Fibroblast of villous mesenchyme (primary cell): ENCODE data around the gene ACTR3. TPM values are rescaled to one million over a fixed set of nuclear protein-coding genes. Genes with fewer than 3 reads are reported as not detected.

ENCODE experiments used
- DNase-seq: peaks from one replicate; pipeline ENCODE4 v3.0.0-alpha.2; 2010; ENCODE audit warnings: low read depth
- H3K4me3 ChIP-seq: 2 replicates; pipeline ENCODE4 v1.5.1; 2011; ENCODE audit warnings: low read depth, mild to moderate bottlenecking, low read length
- total RNA-seq: library from RNA; depleted of rRNA; stranded (reverse); fragments of >200 nt; gene quantifications from 2 replicates; pipeline ENCODE4 v1.2.3, GENCODE V29; 2012
- TF ChIP-seq, protein P1 (sequence below): IDR thresholded peaks from 2 replicates; pipeline ENCODE4 v1.5.1; 2012; ENCODE audit warnings: low read depth, mild to moderate bottlenecking, low read length; ENCODE audit not compliant: insufficient read depth

Gene ACTR3
- total RNA-seq, 1 donor: 532 TPM

DNA sequence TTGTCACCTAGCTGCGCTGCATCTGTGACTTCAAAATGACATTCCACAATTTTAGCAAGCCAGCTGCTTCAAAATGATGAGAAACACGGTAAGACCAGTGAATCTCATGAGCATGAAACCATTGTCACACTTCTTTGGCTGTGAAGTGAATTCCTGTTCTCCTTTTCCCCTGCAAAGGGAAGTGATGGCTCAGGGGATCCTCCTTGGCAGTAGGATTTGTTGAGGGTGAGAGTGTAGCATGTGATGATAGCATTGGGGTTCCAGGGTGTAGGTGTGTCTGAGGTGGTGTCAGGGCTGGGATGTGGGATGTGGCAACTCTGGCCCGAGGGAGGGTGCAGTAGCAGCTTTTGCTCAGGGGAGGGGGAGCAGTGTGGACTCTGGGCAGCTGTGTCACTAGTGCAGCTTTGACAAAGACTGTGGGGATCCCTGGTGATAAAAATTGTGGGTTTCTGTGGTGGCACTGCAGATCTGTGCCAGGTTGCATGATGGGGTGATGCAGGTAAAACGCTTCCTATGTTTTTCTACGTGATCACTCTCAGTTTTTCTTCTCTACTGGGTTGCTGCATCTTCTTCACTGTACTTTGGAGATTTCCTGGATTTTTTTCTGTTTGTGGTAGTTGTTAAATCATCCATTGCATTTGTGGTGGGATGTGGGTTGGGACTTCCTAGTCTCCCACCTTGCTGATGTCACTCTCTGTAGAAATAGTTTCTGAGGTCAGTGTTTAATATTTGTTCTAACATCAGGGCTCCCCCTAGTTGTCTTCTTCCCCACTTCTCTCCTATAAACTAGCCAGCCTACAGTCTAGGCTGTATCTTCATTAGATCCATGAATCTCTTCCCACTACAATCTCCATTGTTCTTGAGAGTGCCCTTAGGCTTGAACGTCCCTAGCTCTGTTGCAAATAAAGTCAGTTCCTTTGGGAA lies 107.0 kb downstream of the ACTR3 start:
- H3K4me3 ChIP-seq: no peak overlapping the region
- TF ChIP-seq, protein P1, sequence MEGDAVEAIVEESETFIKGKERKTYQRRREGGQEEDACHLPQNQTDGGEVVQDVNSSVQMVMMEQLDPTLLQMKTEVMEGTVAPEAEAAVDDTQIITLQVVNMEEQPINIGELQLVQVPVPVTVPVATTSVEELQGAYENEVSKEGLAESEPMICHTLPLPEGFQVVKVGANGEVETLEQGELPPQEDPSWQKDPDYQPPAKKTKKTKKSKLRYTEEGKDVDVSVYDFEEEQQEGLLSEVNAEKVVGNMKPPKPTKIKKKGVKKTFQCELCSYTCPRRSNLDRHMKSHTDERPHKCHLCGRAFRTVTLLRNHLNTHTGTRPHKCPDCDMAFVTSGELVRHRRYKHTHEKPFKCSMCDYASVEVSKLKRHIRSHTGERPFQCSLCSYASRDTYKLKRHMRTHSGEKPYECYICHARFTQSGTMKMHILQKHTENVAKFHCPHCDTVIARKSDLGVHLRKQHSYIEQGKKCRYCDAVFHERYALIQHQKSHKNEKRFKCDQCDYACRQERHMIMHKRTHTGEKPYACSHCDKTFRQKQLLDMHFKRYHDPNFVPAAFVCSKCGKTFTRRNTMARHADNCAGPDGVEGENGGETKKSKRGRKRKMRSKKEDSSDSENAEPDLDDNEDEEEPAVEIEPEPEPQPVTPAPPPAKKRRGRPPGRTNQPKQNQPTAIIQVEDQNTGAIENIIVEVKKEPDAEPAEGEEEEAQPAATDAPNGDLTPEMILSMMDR: no peak
- DNase-seq: no peak

DNA sequence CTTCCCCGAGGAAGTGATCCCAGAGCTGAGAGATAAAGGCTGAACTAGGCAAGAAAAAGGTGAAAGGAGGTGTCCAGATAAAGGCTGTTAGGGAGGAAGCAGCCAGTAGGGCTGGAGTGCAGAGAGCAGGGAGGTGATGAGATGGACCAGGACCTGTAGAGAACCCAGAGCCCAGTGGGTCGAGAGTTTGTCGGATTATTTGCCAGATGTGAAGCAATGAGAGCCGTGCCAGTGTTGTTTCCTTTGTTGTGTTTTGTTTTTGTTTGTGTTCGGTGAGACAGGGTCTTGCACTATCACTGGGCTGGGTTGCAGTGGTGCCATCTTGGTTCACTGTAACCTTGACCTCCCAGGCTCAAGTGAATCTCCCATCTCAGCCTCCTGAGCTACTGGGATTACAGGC lies 111.3 kb downstream of the ACTR3 start:
- no peak for DNase-seq
- H3K4me3 ChIP-seq: no peak overlapping the region
- TF ChIP-seq, protein P1: no peak

DNA sequence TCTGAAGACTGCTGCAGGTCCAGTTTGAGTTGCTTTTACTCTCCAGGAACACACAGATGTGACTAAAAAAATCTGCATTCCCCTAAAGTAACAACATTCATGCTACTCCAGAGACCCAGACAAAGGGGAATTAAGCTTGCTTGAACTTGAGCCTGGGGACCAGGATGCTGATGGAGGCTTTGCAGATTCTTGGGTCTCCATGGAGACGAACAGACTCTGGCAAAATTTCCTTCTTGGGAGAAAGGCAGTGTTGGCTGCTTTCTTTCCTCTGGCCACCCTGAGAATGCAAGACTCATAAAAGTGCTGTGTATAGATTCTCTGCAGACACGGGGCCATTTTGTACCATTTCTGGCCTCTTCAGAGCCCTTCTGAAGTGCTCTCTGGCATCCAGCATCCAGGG lies 112.0 kb downstream of the ACTR3 start:
- H3K4me3 ChIP-seq: no peak overlapping the region
- no peak for DNase-seq
- TF ChIP-seq, protein P1: no peak

DNA sequence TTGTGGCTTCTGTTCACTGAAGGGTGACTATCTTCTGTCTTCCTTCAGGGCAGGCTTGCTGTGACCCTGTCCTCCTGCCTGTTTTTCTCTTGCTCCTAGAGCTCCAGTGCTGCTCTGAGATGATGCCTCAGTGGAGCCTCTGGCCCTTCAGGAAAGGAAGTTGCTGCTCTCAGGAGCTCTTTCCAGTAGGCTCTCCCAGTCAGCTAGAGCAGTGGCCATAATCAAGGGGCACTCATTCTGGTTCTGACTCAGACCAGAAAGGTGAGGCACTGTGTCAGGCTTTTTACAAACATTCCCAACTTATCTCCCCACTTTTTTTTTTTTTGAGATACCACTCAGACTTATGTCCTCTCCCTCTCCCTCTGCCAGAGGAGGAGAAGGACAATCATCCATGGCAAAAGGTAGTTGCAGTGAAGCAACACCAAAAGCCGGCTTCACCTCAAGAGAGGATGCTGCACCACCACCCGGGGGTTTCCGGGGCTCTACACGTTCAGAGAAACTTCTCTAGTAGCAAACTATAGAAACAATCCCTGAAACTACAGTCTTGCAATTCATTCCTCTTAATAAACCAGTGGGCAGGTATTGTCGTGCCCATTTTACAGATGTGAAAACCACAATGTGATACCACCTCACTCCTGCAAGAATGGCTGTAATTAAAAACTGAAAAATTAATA lies 115.4 kb downstream of the ACTR3 start:
- H3K4me3 ChIP-seq: no peak overlapping the region
- TF ChIP-seq, protein P1: no peak
- no peak for DNase-seq

DNA sequence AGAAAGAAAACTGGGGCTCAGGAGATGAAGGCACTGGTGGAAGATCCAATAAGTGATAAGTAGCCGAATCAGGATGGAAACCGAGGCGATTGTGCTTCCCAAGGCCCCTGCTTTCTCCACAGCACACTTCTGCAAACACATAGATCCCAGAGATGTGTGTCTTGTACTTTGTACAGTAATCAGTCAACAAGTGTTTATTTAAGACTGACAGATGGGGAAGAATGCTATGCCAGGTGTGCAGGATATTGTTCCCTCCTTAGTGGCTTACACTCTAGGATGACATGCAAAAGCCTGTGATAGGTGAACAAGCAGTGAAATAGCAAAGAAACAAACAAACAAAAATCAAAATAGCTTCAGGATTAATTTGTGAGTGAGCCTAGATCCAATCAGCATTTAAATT lies 116.6 kb downstream of the ACTR3 start:
- TF ChIP-seq, protein P1: no peak

DNA sequence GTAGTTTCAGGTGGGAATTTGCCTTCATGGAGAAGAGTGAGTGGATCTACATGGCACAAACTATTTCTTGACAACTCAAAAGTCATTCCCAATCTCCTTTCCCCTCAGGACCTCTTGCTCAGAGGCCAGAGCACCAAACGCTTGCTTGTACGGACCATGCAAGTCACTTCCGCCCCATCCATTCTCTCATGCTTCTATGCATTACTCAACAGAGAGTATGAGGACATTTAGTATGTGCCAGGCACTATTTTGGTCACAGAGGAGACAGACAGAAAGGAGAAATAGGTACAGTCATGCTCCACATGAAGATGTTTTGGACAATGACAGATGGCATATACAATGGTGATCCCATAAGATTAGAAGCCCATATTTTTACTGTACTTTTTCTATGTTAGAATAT lies 117.5 kb downstream of the ACTR3 start:
- DNase-seq: no peak
- TF ChIP-seq, protein P1: no peak

More for the DNA sequence above, 116.6 kb downstream of the ACTR3 start:
- no peak for DNase-seq
- no peak overlapping the region for H3K4me3 ChIP-seq

More for the DNA sequence above, 117.5 kb downstream of the ACTR3 start:
- H3K4me3 ChIP-seq: no peak overlapping the region
